ENCODE data around the gene APOE. TPM values are rescaled to one million over a fixed set of nuclear protein-coding genes. Genes with fewer than 3 reads are reported as not detected.

Gene APOE
- total RNA-seq (1.5 and 3.3 TPM in 2 replicates), polyA plus RNA-seq (6.2 and 6.9 TPM in 2 replicates), polyA minus RNA-seq (0.61 and 0.68 TPM in 2 replicates), Bru-seq, nascent RNA (percentile 20 among the genes with signal in this experiment), BruChase-seq, experiment 1, labeled RNA remaining after a 6-hour chase (percentile 77 among the genes with signal in this experiment), BruChase-seq, experiment 2, labeled RNA remaining after a 2-hour chase (percentile 40 among the genes with signal in this experiment)
- polyA plus RNA-seq (2011; cell fraction: cytosol; rRNA removed), result 1.2 and 3.4 TPM in 2 replicates
- polyA plus RNA-seq (2011; cell fraction: nucleus; rRNA removed), result 2.2 and 2.7 TPM in 2 replicates
- polyA plus RNA-seq (2012), result 0.43 and 6.2 TPM in 2 replicates
- polyA minus RNA-seq (2011; cell fraction: cytosol; rRNA and poly(A)+ RNA removed), result not detected
- 0.67 TPM in 1 of 2 replicates, not detected in the other for polyA minus RNA-seq (2011; cell fraction: nucleus; rRNA and poly(A)+ RNA removed)
- long read RNA-seq, partial matches to known transcripts, result 0 of 3 reads
- long read RNA-seq, other reads (novel, unspliced or antisense), result 0 of 3 reads

DNA sequence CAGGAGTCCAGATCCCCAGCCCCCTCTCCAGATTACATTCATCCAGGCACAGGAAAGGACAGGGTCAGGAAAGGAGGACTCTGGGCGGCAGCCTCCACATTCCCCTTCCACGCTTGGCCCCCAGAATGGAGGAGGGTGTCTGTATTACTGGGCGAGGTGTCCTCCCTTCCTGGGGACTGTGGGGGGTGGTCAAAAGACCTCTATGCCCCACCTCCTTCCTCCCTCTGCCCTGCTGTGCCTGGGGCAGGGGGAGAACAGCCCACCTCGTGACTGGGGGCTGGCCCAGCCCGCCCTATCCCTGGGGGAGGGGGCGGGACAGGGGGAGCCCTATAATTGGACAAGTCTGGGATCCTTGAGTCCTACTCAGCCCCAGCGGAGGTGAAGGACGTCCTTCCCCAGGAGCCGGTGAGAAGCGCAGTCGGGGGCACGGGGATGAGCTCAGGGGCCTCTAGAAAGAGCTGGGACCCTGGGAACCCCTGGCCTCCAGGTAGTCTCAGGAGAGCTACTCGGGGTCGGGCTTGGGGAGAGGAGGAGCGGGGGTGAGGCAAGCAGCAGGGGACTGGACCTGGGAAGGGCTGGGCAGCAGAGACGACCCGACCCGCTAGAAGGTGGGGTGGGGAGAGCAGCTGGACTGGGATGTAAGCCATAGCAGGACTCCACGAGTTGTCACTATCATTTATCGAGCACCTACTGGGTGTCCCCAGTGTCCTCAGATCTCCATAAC, at the start of gene APOE:
APOE (plus strand) TSS at position 360 of the 724 bp plus-strand sequence. CDS start 829 bp downstream, outside the sequence.
- Histone ChIP-seq H3K4me1 (ENCODE audit: control insufficient read depth, extremely low read depth, insufficient read depth, low read length) (peaks cover 5% of the 10 kb centered on the region), H4K20me1 (replicated peaks; ENCODE audit: control insufficient read depth, extremely low read depth, insufficient read depth, low read length) (no peaks in the 10 kb centered on the region), H3K9me1 (replicated peaks; ENCODE audit: control insufficient read depth, extremely low read depth, insufficient read depth, low read length) (no peaks in the 10 kb centered on the region), H3K9ac (replicated peaks; ENCODE audit: extremely low read depth, insufficient read depth, low read length) (no peak within 1 kb of the TSS), H3K27me3 (ENCODE audit: control insufficient read depth in 2 of 2, insufficient read depth in 2 of 2, low read length in 2 of 2) (peaks cover 9 to 11% of the 10 kb centered on the region in 2 experiments), H2AFZ (ENCODE audit: low read depth, low read length) (peak within 1 kb of the TSS; percentile 73), H3K27ac (ENCODE audit: insufficient read depth, low read depth, low read length) (no peak within 1 kb of the TSS), H3K4me2 (ENCODE audit: insufficient read depth, low read length) (peak within 1 kb of the TSS; percentile 38), H3K4me3 (replicated peaks in 1 of 3; ENCODE audit: insufficient read depth in 1 of 3, low read depth in 1 of 3, low read length in 3 of 3) (no peak within 1 kb of the TSS), H3K36me3 (ENCODE audit: control insufficient read depth in 2 of 2, extremely low read depth in 1 of 2, insufficient read depth in 2 of 2, low read length in 2 of 2) (no peaks in the 10 kb centered on the region), H3K9me3 (replicated peaks; ENCODE audit: control insufficient read depth, insufficient read depth, low read length) (no peaks in the 10 kb centered on the region), H3K79me2 (ENCODE audit: control insufficient read depth, insufficient read depth, low read length) (no peaks in the 10 kb centered on the region)
- dilution Hi-C loops (cut with MboI; ENCODE audit: extremely low pct_ligation_motif_present, low sequenced_read_pairs) (no loop called here), intact Hi-C loops (cut with micrococcal nuclease) (no loop called here)
- TF ChIP-seq POLR2A (IDR thresholded peaks at IDR 0.05; ENCODE audit: low read depth, low read length), result no peak
- no peak for TF ChIP-seq EZH2 (IDR thresholded peaks at IDR 0.05; ENCODE audit: borderline replicate concordance, low read depth, low read length, severe bottlenecking)
- TF ChIP-seq POLR2AphosphoS5 (IDR thresholded peaks at IDR 0.05; ENCODE audit: insufficient read depth, low read depth, low read length), result no peak
- TF ChIP-seq, protein P1, sequence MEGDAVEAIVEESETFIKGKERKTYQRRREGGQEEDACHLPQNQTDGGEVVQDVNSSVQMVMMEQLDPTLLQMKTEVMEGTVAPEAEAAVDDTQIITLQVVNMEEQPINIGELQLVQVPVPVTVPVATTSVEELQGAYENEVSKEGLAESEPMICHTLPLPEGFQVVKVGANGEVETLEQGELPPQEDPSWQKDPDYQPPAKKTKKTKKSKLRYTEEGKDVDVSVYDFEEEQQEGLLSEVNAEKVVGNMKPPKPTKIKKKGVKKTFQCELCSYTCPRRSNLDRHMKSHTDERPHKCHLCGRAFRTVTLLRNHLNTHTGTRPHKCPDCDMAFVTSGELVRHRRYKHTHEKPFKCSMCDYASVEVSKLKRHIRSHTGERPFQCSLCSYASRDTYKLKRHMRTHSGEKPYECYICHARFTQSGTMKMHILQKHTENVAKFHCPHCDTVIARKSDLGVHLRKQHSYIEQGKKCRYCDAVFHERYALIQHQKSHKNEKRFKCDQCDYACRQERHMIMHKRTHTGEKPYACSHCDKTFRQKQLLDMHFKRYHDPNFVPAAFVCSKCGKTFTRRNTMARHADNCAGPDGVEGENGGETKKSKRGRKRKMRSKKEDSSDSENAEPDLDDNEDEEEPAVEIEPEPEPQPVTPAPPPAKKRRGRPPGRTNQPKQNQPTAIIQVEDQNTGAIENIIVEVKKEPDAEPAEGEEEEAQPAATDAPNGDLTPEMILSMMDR (IDR thresholded peaks at IDR 0.05; ENCODE audit: extremely low read depth in 1 of 2, insufficient read depth in 1 of 2, low read depth in 1 of 2, low read length in 2 of 2), result no peak
- TF ChIP-seq, protein P2, sequence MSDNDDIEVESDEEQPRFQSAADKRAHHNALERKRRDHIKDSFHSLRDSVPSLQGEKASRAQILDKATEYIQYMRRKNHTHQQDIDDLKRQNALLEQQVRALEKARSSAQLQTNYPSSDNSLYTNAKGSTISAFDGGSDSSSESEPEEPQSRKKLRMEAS (IDR thresholded peaks at IDR 0.05; ENCODE audit: insufficient read depth, insufficient read length), result no peak
- no peak for TF ChIP-seq JUN (IDR thresholded peaks at IDR 0.05; ENCODE audit: borderline replicate concordance, insufficient read depth, insufficient read length, low read depth)
- no peak for TF ChIP-seq FOS (IDR thresholded peaks at IDR 0.05; ENCODE audit: borderline replicate concordance, insufficient read depth, low read length)
- no peak for TF ChIP-seq MYC (IDR thresholded peaks at IDR 0.05; ENCODE audit: low read depth, low read length)
- TF ChIP-seq GATA2 (IDR thresholded peaks at IDR 0.05; ENCODE audit: insufficient read depth, insufficient read length, low read depth, low read length), result no peak
- ChIA-PET CTCF (interaction anchor here (0.6 to 5.1 kb wide), 9 partner anchors 9 to 182 kb away, joined by 3 to 62 read pairs (median 3); partner anchors contain the start of gene APOC1), POLR2A (interaction anchor here (0.6 kb wide), 2 partner anchors 87 to 882 kb away, joined by 4 to 5 read pairs; no protein-coding TSS in a partner anchor)
- BruUV-seq (replicated peaks), result no TSS peak
- DNase-seq (ENCODE audit: low read depth, low spot score) (no peak), FAIRE-seq (no peak)

All from endothelial cell of umbilical vein (primary cell).